ENCODE results near the gene STS. TPM values are rescaled to one million over a fixed set of nuclear protein-coding genes. Genes with fewer than 3 reads are reported as not detected.

The STS gene
- total RNA-seq, 1 donor from 2014 or later: 5.3 TPM

DNA sequence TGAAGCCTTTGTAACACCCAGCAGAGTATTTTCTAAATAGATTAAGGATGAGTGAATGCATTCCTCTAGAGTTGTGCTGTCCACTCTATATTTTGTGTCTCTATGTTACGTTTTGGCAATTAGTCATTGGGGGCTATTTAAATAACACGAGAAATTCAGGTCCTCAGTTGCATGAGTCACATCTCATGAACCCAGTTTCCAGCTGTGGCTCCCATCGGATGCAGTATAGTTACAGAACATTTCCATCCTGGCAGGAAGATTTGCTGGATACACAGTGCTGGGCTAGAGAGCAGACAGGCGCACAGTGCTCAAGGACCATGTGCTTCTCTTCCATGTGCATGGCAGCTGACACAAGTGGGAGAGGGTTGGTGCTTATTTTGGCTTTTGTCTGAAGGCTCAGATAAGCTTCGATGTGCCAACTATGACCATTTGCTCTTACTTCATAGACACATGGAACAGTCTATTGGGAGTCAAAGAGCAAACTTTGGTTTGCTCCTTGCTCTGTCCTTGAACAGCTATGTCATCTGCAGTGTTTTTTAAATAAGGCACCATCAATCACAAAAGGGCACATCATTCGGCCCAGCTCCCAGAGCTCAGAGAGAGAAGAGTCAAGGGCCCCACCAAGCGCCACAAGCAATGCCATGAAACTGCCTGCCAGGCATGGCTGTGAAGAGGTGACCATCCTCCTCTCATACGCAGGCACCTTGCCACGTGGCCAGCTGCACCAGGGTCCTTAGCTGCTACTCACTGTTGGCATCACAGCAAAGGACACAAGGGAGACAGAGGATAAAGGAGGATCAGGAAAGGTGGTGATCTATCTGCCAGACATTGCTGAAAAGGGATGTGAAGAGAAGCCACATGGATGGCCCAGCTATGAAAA lies 8.1 kb upstream of the STS start:
- TF ChIP-seq, protein P1, sequence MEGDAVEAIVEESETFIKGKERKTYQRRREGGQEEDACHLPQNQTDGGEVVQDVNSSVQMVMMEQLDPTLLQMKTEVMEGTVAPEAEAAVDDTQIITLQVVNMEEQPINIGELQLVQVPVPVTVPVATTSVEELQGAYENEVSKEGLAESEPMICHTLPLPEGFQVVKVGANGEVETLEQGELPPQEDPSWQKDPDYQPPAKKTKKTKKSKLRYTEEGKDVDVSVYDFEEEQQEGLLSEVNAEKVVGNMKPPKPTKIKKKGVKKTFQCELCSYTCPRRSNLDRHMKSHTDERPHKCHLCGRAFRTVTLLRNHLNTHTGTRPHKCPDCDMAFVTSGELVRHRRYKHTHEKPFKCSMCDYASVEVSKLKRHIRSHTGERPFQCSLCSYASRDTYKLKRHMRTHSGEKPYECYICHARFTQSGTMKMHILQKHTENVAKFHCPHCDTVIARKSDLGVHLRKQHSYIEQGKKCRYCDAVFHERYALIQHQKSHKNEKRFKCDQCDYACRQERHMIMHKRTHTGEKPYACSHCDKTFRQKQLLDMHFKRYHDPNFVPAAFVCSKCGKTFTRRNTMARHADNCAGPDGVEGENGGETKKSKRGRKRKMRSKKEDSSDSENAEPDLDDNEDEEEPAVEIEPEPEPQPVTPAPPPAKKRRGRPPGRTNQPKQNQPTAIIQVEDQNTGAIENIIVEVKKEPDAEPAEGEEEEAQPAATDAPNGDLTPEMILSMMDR (IDR thresholded peaks at IDR 0.05; ENCODE audit: borderline replicate concordance): no peak
- intact Hi-C loops (cut with micrococcal nuclease): no loop called here
- no peak overlapping the region for H3K27ac ChIP-seq (replicated peaks)
- no peaks in the 10 kb centered on the region for H3K27me3 ChIP-seq (ENCODE audit: low read depth)
- H3K36me3 ChIP-seq: no peaks in the 10 kb centered on the region
- H3K4me1 ChIP-seq: peaks cover 9% of the 10 kb centered on the region
- no peak overlapping the region for H3K4me3 ChIP-seq
- no peak for DNase-seq
- H3K9me3 ChIP-seq (replicated peaks): no peaks in the 10 kb centered on the region

DNA sequence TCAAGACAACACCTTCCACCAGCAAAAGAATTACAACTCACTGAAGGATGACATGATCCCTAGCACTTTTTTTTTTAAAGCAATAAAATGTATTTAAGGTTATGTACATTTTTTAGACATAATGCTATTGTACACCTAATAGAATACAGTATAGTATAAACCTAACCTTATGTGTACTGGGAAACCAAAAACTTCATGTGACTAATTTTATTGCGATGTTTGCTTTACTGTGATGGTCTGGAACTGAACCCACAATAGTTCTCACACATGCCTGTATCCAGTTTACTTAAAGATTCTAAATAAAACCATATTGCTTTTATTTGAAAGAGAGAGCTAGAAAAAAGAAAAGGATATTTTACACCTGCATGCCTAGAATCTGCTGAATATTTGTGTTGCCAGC lies 4.4 kb upstream of the STS start:
- TF ChIP-seq, protein P1 (IDR thresholded peaks at IDR 0.05; ENCODE audit: borderline replicate concordance): no peak
- H3K27me3 ChIP-seq (ENCODE audit: low read depth): no peaks in the 10 kb centered on the region
- intact Hi-C loops (cut with micrococcal nuclease): no loop called here
- H3K27ac ChIP-seq (replicated peaks): no peak overlapping the region
- DNase-seq: no peak
- H3K4me1 ChIP-seq: peaks cover 18% of the 10 kb centered on the region
- H3K9me3 ChIP-seq (replicated peaks): no peaks in the 10 kb centered on the region
- no peaks in the 10 kb centered on the region for H3K36me3 ChIP-seq
- H3K4me3 ChIP-seq: no peak overlapping the region

DNA sequence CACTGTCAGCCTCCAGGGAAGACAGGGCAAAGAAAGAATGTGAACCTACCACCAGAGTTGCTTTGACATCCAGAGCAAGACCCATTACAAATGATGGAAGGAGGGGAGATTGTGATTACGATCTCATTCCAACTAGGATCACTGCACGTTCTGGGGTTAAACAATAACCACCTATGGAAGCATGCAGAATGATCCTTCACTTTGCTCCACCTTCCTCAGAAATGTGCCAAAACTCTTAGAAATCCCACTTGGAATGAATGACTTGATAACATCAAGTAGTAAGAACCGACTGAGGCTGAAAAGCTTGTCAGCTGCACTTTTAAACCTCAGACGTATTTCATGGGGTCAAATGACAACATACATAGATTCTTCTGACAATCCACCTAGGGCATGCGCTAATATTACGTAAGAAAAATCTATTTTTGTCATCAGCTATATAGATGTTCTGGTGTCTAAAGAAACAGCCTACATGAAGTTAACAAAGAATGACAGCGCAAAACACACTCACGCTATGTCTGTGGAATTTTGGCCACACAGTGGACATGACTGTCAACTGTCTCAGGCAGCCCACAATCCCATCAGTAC lies 3.5 kb upstream of the STS start:
- Histone ChIP-seq H3K27ac (replicated peaks) (no peak overlapping the region), H3K4me1 (peaks cover 17% of the 10 kb centered on the region), H3K36me3 (no peaks in the 10 kb centered on the region), H3K9me3 (replicated peaks) (no peaks in the 10 kb centered on the region), H3K4me3 (no peak overlapping the region), H3K27me3 (ENCODE audit: low read depth) (no peaks in the 10 kb centered on the region)
- TF ChIP-seq, protein P1 (IDR thresholded peaks at IDR 0.05; ENCODE audit: borderline replicate concordance): no peak
- intact Hi-C loops (cut with micrococcal nuclease): no loop called here
- DNase-seq: no peak

DNA sequence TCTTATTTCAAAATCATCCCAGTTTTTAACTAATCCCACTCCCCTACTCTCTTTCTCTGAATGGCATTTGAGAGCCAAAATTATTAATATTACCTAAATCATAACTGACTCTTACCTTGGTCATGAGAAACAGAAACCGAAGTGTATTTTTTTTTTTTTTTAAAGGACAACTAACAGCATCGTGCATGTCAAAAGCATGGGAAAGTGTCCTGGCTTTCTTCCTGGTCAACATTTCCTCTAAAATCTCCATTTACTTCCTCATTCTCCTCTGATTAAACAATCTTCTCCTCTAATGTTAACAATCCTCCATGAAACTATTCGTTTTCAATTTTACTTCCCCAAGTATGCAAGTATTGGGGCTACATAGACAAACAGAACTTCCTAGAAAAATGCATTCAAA lies 2.1 kb upstream of the STS start:
- H3K27me3 ChIP-seq (ENCODE audit: low read depth): no peaks in the 10 kb centered on the region
- DNase-seq: no peak
- no peak overlapping the region for H3K4me3 ChIP-seq
- H3K9me3 ChIP-seq (replicated peaks): no peaks in the 10 kb centered on the region
- peaks cover 8% of the 10 kb centered on the region for H3K4me1 ChIP-seq
- H3K36me3 ChIP-seq: no peaks in the 10 kb centered on the region
- TF ChIP-seq, protein P1 (IDR thresholded peaks at IDR 0.05; ENCODE audit: borderline replicate concordance): no peak
- H3K27ac ChIP-seq (replicated peaks): no peak overlapping the region
- intact Hi-C loops (cut with micrococcal nuclease): no loop called here

DNA sequence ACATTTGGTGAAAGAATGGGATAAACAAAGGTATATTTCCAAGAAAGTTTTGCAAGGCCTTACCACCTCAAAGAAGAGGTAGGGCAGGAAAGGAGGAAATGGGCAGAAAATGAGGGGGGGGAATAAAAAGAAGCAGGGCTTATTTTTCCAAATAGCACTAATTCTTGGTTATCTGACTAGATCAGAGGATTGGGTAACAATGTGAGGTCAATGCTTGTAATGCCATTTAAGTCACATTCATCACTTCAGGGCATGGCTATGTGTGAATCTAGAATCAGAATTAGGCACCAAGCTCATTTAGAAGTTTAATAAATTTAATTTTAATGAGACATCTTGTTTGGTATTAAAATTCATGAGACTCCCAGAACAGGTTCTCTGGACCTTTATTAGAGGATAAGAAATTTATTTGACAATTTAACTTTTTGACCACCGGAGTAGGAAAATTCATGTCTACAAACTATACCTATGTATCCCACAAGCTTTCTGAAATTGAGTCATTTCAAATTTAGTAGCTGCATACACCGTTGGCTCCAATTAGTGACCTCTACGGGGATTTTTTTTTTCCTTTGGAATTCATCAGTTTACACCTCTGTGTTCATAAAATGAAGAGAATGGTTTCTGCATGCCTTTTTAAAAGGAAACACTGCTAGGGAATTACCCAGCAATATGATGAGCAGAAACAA lies 1.4 kb upstream of the STS start:
- no peak for DNase-seq

More for the DNA sequence above, 1.4 kb upstream of the STS start:
- Histone ChIP-seq H3K9me3 (replicated peaks) (no peaks in the 10 kb centered on the region), H3K27ac (replicated peaks) (no peak overlapping the region), H3K4me3 (no peak overlapping the region), H3K36me3 (no peaks in the 10 kb centered on the region), H3K4me1 (peaks cover 8% of the 10 kb centered on the region), H3K27me3 (ENCODE audit: low read depth) (no peaks in the 10 kb centered on the region)
- intact Hi-C loops (cut with micrococcal nuclease): no loop called here
- TF ChIP-seq, protein P1 (IDR thresholded peaks at IDR 0.05; ENCODE audit: borderline replicate concordance): no peak

Measured in left ventricle myocardium inferior (tissue), 1 donor.